Fibroblast of lung (primary cell): Measurements from ENCODE around the gene S100A11. TPM values are rescaled to one million over a fixed set of nuclear protein-coding genes. Genes with fewer than 3 reads are reported as not detected.

ENCODE experiments used
- DNase-seq, 2 donors: peaks; one replicate each; pipeline versions ENCODE4 v3.0.0 to v3.0.0-alpha.2; 2010; ENCODE audit warnings: low read depth in 2 of 2
- H2AFZ ChIP-seq: 2 replicates; pipeline ENCODE4 v1.5.1; 2012; ENCODE audit warnings: low read length, control low read depth, inconsistent platforms
- H3K27ac ChIP-seq: 2 replicates; pipeline ENCODE4 v1.5.1; 2011; ENCODE audit warnings: low read length, control low read depth; ENCODE audit not compliant: insufficient read depth
- H3K27me3 ChIP-seq: 2 replicates; pipeline ENCODE4 v1.5.1; 2011; ENCODE audit warnings: mild to moderate bottlenecking, low read length; ENCODE audit not compliant: control insufficient read depth, insufficient read depth
- H3K36me3 ChIP-seq: 2 replicates; pipeline ENCODE4 v1.5.1; 2011; ENCODE audit warnings: low read length; ENCODE audit not compliant: control insufficient read depth, insufficient read depth
- H3K4me1 ChIP-seq: 2 replicates; pipeline ENCODE4 v1.5.1; 2011; ENCODE audit warnings: low read length; ENCODE audit not compliant: control insufficient read depth, insufficient read depth; ENCODE audit errors: extremely low read depth
- H3K4me2 ChIP-seq: 2 replicates; pipeline ENCODE4 v1.5.1; 2011; ENCODE audit warnings: low read length, control low read depth; ENCODE audit not compliant: insufficient read depth; ENCODE audit errors: extremely low read depth
- H3K4me3 ChIP-seq, 4 experiments: fragments of 200-600 bp in 1 of 4; sonication (generic) in 1 of 4; replicated peaks in 1 of 4; 2 replicates each; pipeline ENCODE4 v1.5.1; 2011 to 2016; ENCODE audit warnings: low read length in 4 of 4, low read depth in 3 of 4, mild to moderate bottlenecking in 3 of 4, control low read depth in 2 of 4, inconsistent platforms in 1 of 4, mixed read lengths in 1 of 4; ENCODE audit not compliant: insufficient read depth in 1 of 4; ENCODE audit errors: control extremely low read depth in 1 of 4
- H3K79me2 ChIP-seq: 2 replicates; pipeline ENCODE4 v1.5.1; 2012; ENCODE audit warnings: mild to moderate bottlenecking, low read length, inconsistent platforms; ENCODE audit not compliant: control insufficient read depth, insufficient read depth
- H3K9ac ChIP-seq: 2 replicates; pipeline ENCODE4 v1.5.1; 2011; ENCODE audit warnings: mild to moderate bottlenecking, low read length, control low read depth; ENCODE audit not compliant: insufficient read depth
- H3K9me3 ChIP-seq: 2 replicates; pipeline ENCODE4 v1.5.1; 2012; ENCODE audit warnings: low read depth, low read length; ENCODE audit not compliant: control insufficient read depth, insufficient read depth
- H4K20me1 ChIP-seq: 2 replicates; pipeline ENCODE4 v1.5.1; 2011; ENCODE audit warnings: low read length; ENCODE audit not compliant: control insufficient read depth, insufficient read depth; ENCODE audit errors: extremely low read depth
- EZH2 ChIP-seq: IDR thresholded peaks from 2 replicates; pipeline ENCODE4 v1.5.1; 2012; ENCODE audit warnings: low read length, control low read depth, mild to moderate bottlenecking; ENCODE audit errors: missing control alignments
- polyA plus RNA-seq, 2 donors: library from polyadenylated mRNA; depleted of rRNA in 1 of 2; stranded (reverse) in 1 of 2; unstranded in 1 of 2; fragments of >200 nt; gene quantifications; 2 replicates each; pipeline ENCODE4 v1.2.1, GENCODE V29; 2011 to 2012; ENCODE audit warnings: missing spikeins in 1 of 2
- total RNA-seq: library from RNA; depleted of rRNA; stranded (reverse); fragments of >200 nt; gene quantifications from 2 replicates; pipeline ENCODE4 v1.2.1, GENCODE V29; 2014
- TF ChIP-seq, protein P1 (sequence below), 2 donors: IDR thresholded peaks in 1 of 2; conservative IDR thresholded peaks in 1 of 2; 1 replicate in 1 of 2; 2 replicates in 1 of 2; pipeline ENCODE4 v1.5.1; 2011 to 2012; ENCODE audit warnings: low read length in 2 of 2, control low read depth in 1 of 2, inconsistent platforms in 1 of 2, low read depth in 1 of 2, mild to moderate bottlenecking in 1 of 2

Gene S100A11
- total and polyA plus RNA-seq, 2 donors (not counting 1 experiment from before 2014, with no cell fraction given): 55.8 to 1,144 TPM

DNA sequence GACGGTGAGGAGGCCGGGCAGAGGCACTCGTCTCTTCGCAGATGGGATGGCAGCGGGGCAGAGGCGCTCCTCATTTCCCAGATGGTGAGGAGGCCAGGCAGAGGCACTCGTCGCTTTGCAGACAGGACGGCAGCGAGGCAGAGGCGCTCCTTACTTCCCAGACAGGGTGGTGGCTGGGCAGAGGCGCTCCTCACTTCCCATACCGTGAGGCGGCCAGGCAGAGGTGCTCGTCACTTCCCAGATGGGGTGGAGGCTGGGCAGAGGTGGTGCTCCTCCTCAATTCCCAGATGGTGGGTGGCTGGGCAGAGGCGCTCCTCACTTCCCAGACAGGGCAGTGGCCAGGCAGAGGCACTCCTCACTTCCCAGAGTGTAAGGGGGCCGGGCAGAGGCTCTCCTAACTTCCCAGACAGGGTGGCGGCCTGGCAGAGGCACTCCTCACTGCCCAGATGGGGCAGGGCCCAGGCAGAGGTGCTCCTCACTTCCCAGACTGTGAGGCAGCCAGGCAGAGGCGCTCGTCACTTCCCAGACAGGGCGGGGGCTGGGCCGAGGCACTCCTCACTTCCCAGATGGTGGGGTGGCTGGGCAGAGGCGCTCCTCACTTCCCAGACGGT, 42.1 kb upstream of the S100A11 start:
- no peak overlapping the region for H3K9ac ChIP-seq
- H3K27me3 ChIP-seq: no peaks in the 10 kb centered on the region
- H4K20me1 ChIP-seq: no peaks in the 10 kb centered on the region
- H3K36me3 ChIP-seq: no peaks in the 10 kb centered on the region
- no peak for DNase-seq
- no peaks in the 10 kb centered on the region for H3K9me3 ChIP-seq
- TF ChIP-seq, protein P1, sequence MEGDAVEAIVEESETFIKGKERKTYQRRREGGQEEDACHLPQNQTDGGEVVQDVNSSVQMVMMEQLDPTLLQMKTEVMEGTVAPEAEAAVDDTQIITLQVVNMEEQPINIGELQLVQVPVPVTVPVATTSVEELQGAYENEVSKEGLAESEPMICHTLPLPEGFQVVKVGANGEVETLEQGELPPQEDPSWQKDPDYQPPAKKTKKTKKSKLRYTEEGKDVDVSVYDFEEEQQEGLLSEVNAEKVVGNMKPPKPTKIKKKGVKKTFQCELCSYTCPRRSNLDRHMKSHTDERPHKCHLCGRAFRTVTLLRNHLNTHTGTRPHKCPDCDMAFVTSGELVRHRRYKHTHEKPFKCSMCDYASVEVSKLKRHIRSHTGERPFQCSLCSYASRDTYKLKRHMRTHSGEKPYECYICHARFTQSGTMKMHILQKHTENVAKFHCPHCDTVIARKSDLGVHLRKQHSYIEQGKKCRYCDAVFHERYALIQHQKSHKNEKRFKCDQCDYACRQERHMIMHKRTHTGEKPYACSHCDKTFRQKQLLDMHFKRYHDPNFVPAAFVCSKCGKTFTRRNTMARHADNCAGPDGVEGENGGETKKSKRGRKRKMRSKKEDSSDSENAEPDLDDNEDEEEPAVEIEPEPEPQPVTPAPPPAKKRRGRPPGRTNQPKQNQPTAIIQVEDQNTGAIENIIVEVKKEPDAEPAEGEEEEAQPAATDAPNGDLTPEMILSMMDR (conservative IDR thresholded peaks at IDR 0.05 in 1 of 2, IDR thresholded peaks at IDR 0.05 in 1 of 2; ENCODE audit: low read depth in 1 of 2, low read length in 2 of 2): no peak
- TF ChIP-seq EZH2: no peak
- H2AFZ ChIP-seq: no peak overlapping the region
- H3K4me3 ChIP-seq: no peak overlapping the region
- no peaks in the 10 kb centered on the region for H3K4me1 ChIP-seq
- H3K4me2 ChIP-seq: no peak overlapping the region
- H3K27ac ChIP-seq: no peak overlapping the region
- no peaks in the 10 kb centered on the region for H3K79me2 ChIP-seq

DNA sequence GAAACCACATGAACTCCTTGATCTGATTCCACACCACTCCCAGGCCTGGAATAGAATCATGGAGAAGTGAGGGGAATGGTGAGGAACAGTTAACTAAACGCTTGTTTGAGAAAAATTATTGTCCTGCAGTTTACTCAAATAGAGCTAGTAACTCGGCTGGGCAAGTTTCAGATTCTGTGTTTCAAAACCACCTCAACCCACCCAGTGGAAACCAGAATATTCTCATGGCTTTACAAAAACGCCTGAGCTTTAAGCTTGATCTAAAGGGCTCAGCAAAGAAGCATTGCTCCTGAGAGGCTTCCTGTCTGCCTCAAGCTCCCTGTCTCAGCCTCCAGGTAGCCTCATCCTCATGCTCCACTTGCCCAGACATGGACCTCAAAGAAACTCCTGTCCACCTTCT, 35.5 kb upstream of the S100A11 start:
- H3K27ac ChIP-seq: no peak overlapping the region
- H4K20me1 ChIP-seq: no peaks in the 10 kb centered on the region
- no peaks in the 10 kb centered on the region for H3K36me3 ChIP-seq
- no peak overlapping the region for H3K9ac ChIP-seq
- no peak for TF ChIP-seq EZH2
- TF ChIP-seq, protein P1 (conservative IDR thresholded peaks at IDR 0.05 in 1 of 2, IDR thresholded peaks at IDR 0.05 in 1 of 2; ENCODE audit: low read depth in 1 of 2, low read length in 2 of 2): no peak
- H3K79me2 ChIP-seq: no peaks in the 10 kb centered on the region
- H3K4me2 ChIP-seq: no peak overlapping the region
- H3K4me1 ChIP-seq: no peaks in the 10 kb centered on the region
- H3K9me3 ChIP-seq: no peaks in the 10 kb centered on the region
- H3K4me3 ChIP-seq: no peak overlapping the region
- DNase-seq: no peak
- H3K27me3 ChIP-seq: peaks cover 8% of the 10 kb centered on the region
- no peak overlapping the region for H2AFZ ChIP-seq

DNA sequence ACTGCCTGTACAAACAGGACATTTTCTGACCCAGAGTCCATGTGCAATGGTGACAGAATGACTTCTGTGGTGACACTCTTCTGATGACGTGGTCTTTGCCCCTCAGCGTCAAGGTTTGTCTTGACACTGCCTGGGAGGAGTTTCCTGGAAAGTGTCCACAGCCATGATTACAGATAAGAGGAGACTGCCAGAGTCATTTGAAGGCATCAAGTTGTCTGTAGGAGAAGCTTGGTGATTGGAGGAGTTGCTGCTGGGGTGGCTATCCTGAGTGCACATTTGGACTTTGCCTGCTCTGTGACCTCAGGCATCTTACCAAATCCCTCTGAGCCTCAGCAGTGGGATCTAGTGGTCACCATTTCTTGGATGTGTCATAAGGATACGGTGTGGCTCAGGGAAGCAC, 34.3 kb upstream of the S100A11 start:
- no peak for TF ChIP-seq EZH2
- TF ChIP-seq, protein P1 (conservative IDR thresholded peaks at IDR 0.05 in 1 of 2, IDR thresholded peaks at IDR 0.05 in 1 of 2; ENCODE audit: low read depth in 1 of 2, low read length in 2 of 2): no peak
- Histone ChIP-seq H3K36me3 (no peaks in the 10 kb centered on the region), H3K4me1 (no peaks in the 10 kb centered on the region), H3K4me2 (no peak overlapping the region), H2AFZ (no peak overlapping the region), H3K27ac (no peak overlapping the region), H3K4me3 (no peak overlapping the region), H3K27me3 (peaks cover 8% of the 10 kb centered on the region), H4K20me1 (no peaks in the 10 kb centered on the region), H3K79me2 (no peaks in the 10 kb centered on the region), H3K9me3 (no peaks in the 10 kb centered on the region), H3K9ac (no peak overlapping the region)
- DNase-seq: no peak
